Mucosa of rectum (tissue), 2 donors: ENCODE measurements around the gene ENTR1.
"Not testable (repeated sequence)": the region's sequence is repeated elsewhere in the genome, so short reads cannot be mapped to it uniquely, and the experiment has no call there.

Experiments used
- H3K27ac ChIP-seq, 2 donors: one replicate each; pipeline ENCODE4 v1.7.0; 2013; ENCODE audit warnings: inconsistent platforms in 2 of 2, low read depth in 2 of 2, low read length in 2 of 2
- H3K27me3 ChIP-seq, 2 donors: one replicate each; pipeline ENCODE4 v1.7.0; 2013; ENCODE audit warnings: low read length in 2 of 2; ENCODE audit not compliant: control insufficient read depth in 2 of 2, insufficient read depth in 2 of 2
- H3K36me3 ChIP-seq, 2 donors: one replicate each; pipeline ENCODE4 v1.7.0; 2013; ENCODE audit warnings: low read length in 2 of 2; ENCODE audit not compliant: control insufficient read depth in 2 of 2, insufficient read depth in 2 of 2
- H3K4me1 ChIP-seq, 2 donors: one replicate each; pipeline ENCODE4 v1.7.0; 2013; ENCODE audit warnings: low read length in 2 of 2, mild to moderate bottlenecking in 1 of 2; ENCODE audit not compliant: control insufficient read depth in 2 of 2, insufficient read depth in 2 of 2
- H3K4me3 ChIP-seq, 2 donors: one replicate each; pipeline ENCODE4 v1.7.0; 2013; ENCODE audit warnings: low read length in 2 of 2
- H3K9ac ChIP-seq, 2 donors: one replicate each; pipeline ENCODE4 v1.7.0; 2013; ENCODE audit warnings: low read length in 2 of 2, low read depth in 1 of 2, mild to moderate bottlenecking in 1 of 2
- H3K9me3 ChIP-seq, 2 donors: one replicate each; pipeline ENCODE4 v1.7.0; 2013; ENCODE audit warnings: low read length in 2 of 2; ENCODE audit not compliant: control insufficient read depth in 2 of 2
- donor health status: healthy.
- donor health status: Normal muscosa, but diverticular disease.

ENTR1 gene

DNA sequence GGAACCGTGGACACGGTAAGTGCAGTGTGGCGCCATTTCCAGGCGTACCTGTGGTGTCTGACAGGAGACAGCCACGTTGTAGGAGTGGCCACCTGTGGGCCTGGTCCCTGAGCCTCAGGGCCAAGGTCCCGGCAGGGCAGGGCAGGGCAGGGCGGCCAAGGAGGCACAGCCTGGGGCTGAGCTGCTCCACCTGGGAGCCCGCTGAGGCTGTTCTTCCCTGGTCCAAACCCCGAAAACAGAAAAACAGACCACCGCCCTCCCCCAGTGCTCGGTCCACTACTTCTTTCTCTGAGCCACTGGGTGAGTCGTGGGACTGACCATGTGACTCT, 8.6 kb upstream of the ENTR1 start:
- H3K9me3 ChIP-seq = no peaks in the 10 kb centered on the region
- H3K4me3 ChIP-seq = no peak overlapping the region
- no peaks in the 10 kb centered on the region for H3K27me3 ChIP-seq
- H3K36me3 ChIP-seq = peaks cover 63 to 73% of the 10 kb centered on the region in 2 donors
- H3K4me1 ChIP-seq = no peaks in the 10 kb centered on the region
- H3K9ac ChIP-seq = no peak overlapping the region
- H3K27ac ChIP-seq = no peak overlapping the region

DNA sequence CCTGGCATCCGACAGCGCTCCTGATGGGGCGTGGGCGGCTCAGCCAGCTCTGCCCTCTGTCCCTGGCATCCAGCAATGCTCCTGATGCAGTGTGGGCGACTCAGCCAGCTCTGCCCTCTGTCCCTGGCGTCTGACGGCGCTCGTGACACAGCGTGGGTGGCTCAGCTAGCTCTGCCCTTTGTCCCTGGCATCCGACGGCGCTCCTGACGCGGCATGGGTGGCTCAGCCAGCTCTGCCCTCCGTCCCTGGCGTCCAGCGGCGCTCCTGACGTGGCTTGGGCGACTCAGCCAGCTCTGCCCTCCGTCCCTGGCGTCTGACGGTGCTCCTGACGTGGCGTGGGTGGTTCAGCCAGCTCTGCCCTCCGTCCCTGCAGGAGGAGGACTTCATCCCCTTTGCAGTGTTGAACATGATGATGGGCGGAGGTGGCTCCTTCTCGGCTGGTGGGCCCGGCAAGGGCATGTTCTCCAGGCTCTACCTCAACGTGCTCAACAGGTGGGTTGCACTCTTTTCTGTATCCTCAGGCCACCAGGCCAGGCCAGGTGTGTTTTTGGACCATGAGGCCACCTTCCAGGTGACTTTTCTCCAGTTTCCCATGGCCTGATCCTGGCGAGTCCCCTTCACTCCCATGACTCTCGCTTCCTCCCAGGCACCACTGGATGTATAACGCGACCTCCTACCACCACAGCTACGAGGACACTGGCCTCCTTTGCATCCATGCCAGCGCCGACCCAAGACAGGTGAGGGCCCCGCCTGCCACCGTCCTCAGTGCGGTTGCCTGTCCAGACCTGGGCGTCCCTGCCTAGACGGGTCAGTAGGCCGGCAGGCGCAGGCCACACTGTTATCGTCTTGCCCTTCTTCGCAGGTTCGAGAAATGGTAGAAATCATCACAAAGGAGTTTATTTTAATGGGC, 8.0 kb upstream of the ENTR1 start:
- Histone ChIP-seq H3K36me3 (peaks cover 65 to 75% of the 10 kb centered on the region in 2 donors), H3K9me3 (no peaks in the 10 kb centered on the region), H3K4me1 (no peaks in the 10 kb centered on the region), H3K9ac (no peak overlapping the region), H3K4me3 (no peak overlapping the region), H3K27me3 (no peaks in the 10 kb centered on the region), H3K27ac (no peak overlapping the region)

DNA sequence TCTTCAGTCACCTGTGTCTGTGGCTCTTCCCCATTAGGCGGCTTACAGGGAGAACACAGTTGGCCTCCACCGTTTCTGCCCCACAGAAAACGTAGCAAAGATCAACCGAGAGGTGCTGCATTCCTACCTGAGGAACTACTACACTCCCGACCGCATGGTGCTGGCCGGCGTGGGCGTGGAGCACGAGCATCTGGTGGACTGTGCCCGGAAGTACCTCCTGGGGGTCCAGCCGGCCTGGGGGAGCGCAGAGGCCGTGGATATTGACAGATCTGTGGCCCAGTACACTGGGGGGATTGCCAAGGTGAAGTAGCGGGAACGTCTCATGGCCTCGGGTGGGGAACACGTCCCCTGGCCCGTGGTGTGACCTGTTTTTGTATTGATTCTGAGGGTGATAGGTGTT, 6.5 kb upstream of the ENTR1 start:
- Histone ChIP-seq H3K9ac (no peak overlapping the region), H3K27ac (no peak overlapping the region), H3K27me3 (no peaks in the 10 kb centered on the region), H3K4me1 (peaks cover 0 to under 1% of the 10 kb centered on the region in 2 donors), H3K36me3 (peaks cover 59 to 70% of the 10 kb centered on the region in 2 donors), H3K9me3 (no peaks in the 10 kb centered on the region), H3K4me3 (no peak overlapping the region)

DNA sequence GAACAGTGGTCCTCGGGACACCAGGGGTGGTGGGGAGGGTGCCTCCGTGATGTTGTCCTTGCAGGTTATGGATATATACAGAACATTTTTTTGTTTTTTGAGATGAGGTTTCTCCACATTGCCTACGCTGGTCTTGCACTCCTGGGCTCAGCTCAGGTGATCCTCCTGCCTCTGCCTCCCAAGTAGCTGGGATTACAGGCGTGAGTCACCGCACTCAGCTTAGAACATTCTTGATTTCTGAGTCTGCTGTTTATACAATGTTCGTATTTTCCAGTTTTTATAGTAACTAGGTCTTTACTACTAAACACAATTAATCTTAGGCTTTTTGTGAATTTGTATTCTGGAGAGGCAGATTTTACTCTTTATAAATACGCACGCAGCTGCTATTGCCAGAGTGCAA, 6.0 kb upstream of the ENTR1 start:
- H3K27me3 ChIP-seq = no peaks in the 10 kb centered on the region

DNA sequence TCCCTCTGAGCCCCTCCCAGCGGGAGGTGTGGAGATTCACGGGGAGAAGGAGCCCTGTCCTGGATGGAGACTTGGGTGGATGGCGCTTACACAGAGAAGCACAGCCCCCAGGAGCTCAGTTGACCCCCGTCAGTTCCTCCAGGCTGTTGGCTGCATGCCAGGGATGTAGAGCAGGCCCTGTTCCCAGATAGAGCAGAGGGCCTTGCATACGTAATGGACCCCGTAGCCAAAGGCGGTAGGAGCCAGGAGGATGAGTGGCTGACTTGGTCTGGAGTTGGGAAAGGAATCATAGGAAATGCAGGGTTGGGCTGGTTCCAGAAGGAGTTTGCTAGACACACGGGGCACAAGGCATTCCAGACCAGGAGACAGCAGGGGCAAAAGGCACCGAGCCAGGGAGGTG, 2.5 kb upstream of the ENTR1 start:
- Histone ChIP-seq H3K27ac (no peak overlapping the region), H3K4me1 (peaks cover 18 to 20% of the 10 kb centered on the region in 2 donors), H3K9me3 (no peaks in the 10 kb centered on the region), H3K27me3 (no peaks in the 10 kb centered on the region), H3K4me3 (no peak overlapping the region), H3K36me3 (peaks cover 45 to 48% of the 10 kb centered on the region in 2 donors), H3K9ac (no peak overlapping the region)

More for the DNA sequence above, 6.0 kb upstream of the ENTR1 start:
- peaks cover 55 to 67% of the 10 kb centered on the region in 2 donors for H3K36me3 ChIP-seq
- no peak overlapping the region for H3K9ac ChIP-seq
- no peak overlapping the region for H3K4me3 ChIP-seq
- H3K9me3 ChIP-seq = no peaks in the 10 kb centered on the region
- H3K4me1 ChIP-seq = peaks cover 4 to 6% of the 10 kb centered on the region in 2 donors
- H3K27ac ChIP-seq = no peak overlapping the region

DNA sequence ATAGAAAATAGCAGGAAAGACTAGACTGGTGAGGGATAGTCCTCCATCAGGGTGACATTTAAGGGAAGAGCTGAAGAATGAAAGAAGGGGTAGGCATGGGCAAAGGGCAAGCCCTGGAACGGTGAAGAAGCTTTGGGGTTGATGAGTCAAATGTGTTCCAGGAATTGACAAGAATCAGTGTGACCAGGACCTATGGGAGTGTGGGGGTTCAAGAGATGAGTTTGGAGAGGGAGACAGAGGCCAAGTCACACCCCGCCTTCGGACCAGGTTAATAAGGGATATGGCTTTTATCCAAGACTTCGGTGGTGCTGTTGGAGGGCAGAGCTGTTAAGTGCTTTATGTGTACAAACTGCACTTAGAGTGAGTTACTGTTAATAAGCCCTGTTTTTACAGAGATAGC, 964 bp upstream of the ENTR1 start:
- Histone ChIP-seq H3K27me3 (no peaks in the 10 kb centered on the region), H3K4me1 (peaks cover 18 to 20% of the 10 kb centered on the region in 2 donors), H3K36me3 (peaks cover 40 to 48% of the 10 kb centered on the region in 2 donors), H3K27ac (no peak overlapping the region), H3K4me3 (peak overlapping the region; percentile 87 to 95), H3K9ac (peak overlapping the region; percentile 90), H3K9me3 (no peaks in the 10 kb centered on the region)

DNA sequence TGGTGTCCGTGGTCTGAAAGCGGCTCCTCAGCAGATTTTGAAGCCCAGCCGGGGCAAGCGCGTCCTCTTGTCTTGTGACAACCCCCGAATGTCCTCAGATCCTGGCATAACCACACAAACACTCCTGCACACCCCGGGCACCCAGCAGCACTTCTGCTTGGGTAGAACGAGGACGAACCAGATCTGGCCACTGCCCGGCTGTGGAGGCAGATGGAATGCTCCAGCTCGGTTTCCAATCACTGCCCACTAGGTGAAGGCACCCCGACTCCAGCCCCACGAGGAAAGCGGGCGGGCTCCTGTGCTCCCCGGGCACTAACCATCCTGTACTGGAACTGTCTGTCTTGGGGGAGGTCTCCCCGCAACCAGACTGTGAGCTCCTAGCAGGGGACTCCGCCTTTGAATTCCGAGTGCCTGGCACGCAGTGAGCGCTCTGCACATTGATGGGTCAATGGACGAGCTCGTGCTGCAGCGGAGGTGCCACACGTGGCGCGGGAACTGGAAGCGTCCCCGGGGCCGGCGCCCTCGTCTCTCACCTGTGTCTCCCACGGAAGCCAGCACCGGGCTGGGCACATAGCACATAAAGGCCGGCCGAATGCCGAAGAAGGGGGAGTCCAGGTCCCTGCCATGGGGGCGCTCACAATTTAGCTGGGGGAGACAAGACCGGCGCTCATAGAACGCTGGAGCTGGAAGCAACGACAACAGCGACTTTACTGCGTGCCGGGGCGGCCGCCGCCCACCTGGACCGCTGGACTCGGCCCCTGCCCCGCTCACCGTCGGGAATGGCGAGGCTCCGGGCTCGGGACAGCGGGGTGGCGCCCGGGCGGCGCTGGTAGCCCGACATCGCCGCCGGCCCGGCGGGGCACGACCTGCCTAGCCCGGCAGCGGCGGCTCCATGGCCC, 608 bp downstream of the ENTR1 start:
- peaks cover 18 to 20% of the 10 kb centered on the region in 2 donors for H3K4me1 ChIP-seq
- H3K9me3 ChIP-seq = no peaks in the 10 kb centered on the region
- no peaks in the 10 kb centered on the region for H3K27me3 ChIP-seq
- H3K27ac ChIP-seq = peak overlapping the region; percentile 58 to 59
- peaks cover 30 to 45% of the 10 kb centered on the region in 2 donors for H3K36me3 ChIP-seq
- peak overlapping the region; percentile 65 to 67 for H3K9ac ChIP-seq
- H3K4me3 ChIP-seq = peak overlapping the region; percentile 76 to 81

DNA sequence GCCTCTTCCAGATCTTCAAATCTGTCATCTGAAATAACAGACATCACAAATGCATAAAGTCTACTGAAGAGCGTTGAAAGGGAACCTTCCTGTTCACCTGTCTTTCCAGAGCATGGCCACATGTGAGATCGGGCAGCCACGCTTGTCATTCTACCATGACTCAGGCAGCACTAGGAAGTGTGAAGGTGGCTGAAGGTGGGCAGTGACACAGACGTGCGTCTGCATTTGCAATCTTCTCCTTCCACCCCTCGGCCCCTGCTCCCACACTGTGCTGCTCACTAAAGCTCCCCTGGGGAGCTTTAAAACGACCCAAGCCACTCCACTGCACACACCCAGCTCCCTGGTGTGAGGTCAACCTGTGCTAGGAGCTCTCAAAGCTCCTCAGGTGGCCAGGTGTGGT, 2.5 kb downstream of the ENTR1 start:
- peaks cover 12 to 39% of the 10 kb centered on the region in 2 donors for H3K36me3 ChIP-seq

DNA sequence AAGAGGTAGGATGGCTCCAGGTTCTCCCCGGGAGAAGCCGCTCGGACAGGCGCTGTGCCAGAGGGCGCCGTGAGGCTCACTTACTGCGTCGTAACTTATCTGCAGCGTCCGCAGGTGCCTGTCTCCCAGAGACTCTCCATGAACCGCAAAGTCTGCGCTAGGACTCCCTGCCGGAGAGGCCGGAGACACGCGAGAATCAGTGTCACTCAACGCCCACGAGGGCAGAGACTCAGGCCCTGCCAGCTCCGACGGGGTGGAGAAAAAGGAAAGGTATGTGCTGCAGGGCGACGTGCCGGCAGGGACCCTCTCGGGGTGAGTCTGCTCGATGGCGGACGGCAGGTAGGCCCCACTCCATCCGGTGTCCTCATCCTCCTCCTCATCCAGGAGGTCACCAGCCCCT, 3.4 kb downstream of the ENTR1 start:
- H3K36me3 ChIP-seq = peaks cover 8 to 37% of the 10 kb centered on the region in 2 donors
- H3K9ac ChIP-seq, H3K9me3 ChIP-seq, H3K27me3 ChIP-seq, H3K4me3 ChIP-seq, H3K27ac ChIP-seq: not testable (repeated sequence)
- H3K4me1 ChIP-seq = peaks cover 20 to 21% of the 10 kb centered on the region in 2 donors

More for the DNA sequence above, 2.5 kb downstream of the ENTR1 start:
- Histone ChIP-seq H3K9me3 (no peaks in the 10 kb centered on the region), H3K27me3 (no peaks in the 10 kb centered on the region), H3K9ac (no peak overlapping the region), H3K4me1 (peaks cover 20 to 21% of the 10 kb centered on the region in 2 donors), H3K27ac (no peak overlapping the region), H3K4me3 (no peak overlapping the region)

DNA sequence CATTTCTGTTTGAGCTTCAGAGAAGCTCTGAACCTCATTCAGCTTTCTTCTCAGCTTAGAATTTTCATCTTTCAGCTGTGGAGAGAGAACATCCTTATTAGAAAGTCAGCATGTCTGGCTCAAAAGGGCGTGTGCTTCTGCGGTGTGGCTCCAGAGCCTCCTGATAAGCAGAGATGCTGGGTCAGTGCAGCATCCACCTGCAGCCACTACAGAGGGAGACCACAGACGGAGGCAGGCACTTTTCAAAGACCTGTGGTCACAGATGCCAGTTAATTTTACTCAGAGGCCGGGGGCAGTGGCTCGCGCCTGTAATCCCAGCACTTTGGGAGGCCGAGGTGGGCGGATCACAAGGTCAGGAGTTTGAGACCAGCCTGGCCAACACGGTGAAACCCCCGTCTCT, 4.5 kb downstream of the ENTR1 start:
- not testable (repeated sequence) for H3K9me3 ChIP-seq, H3K27me3 ChIP-seq, H3K9ac ChIP-seq, H3K4me3 ChIP-seq, H3K27ac ChIP-seq
- peaks cover 9 to 11% of the 10 kb centered on the region in 2 donors for H3K4me1 ChIP-seq
- peaks cover 7 to 42% of the 10 kb centered on the region in 2 donors for H3K36me3 ChIP-seq
